Type B pancreatic cell (in vitro differentiated cells): ENCODE measurements around the gene AGPAT3. TPM values are rescaled to one million over a fixed set of nuclear protein-coding genes. Genes with fewer than 3 reads are reported as not detected.

Experiments used
- DNase-seq: peaks from one replicate; pipeline ENCODE4 v3.0.0; 2021; ENCODE audit warnings: mixed read lengths; ENCODE audit not compliant: unreplicated experiment; ENCODE audit errors: extremely low spot score
- H3K27ac Mint-ChIP-seq: 2 replicates; pipeline ENCODE4 v1.8.0; 2021; ENCODE audit warnings: mild to moderate bottlenecking, mixed read lengths
- H3K27me3 Mint-ChIP-seq: 2 replicates; pipeline ENCODE4 v1.8.0; 2021; ENCODE audit warnings: mixed read lengths
- H3K36me3 Mint-ChIP-seq: 2 replicates; pipeline ENCODE4 v1.8.0; 2021; ENCODE audit warnings: mixed read lengths
- H3K4me1 Mint-ChIP-seq: one replicate; pipeline ENCODE4 v1.8.0; 2021; ENCODE audit warnings: mixed read lengths; ENCODE audit not compliant: unreplicated experiment
- H3K4me3 Mint-ChIP-seq: 2 replicates; pipeline ENCODE4 v1.8.0; 2021; ENCODE audit warnings: mild to moderate bottlenecking, mixed read lengths
- H3K9me3 Mint-ChIP-seq: 2 replicates; pipeline ENCODE4 v1.8.0; 2021; ENCODE audit warnings: mixed read lengths
- total RNA-seq: library from RNA; stranded (reverse); gene quantifications from 2 replicates; pipeline ENCODE4 v1.2.1, GENCODE V29; 2021; ENCODE audit warnings: low replicate concordance
- TF ChIP-seq, protein P1 (sequence below): fragments of 200-600 bp; sonication (generic); conservative IDR thresholded peaks from 2 replicates; pipeline ENCODE4 v1.5.0; 2021; ENCODE audit warnings: antibody characterized with exemption, mild to moderate bottlenecking

The AGPAT3 gene
- total RNA-seq, 1 donor from 2014 or later = 59.2 TPM

DNA sequence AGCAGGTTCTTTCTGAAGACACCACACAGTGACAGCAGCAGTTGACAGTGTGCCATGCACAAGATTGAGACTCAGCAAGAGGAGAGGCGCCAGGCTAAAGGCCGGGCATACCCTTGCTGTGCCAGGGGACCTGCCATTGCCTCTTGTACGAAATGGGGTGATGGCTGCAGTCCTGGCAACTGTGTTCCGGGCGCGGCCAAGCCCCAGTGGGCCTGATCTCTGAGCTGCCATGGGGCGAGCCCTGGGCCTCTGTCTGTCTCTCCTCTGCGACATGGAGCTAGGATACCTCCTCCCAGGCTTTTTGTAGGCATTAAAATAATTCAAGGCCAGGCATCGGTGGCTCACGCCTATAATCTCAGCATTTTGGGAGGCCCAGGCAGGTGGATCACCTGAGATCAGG, 137.5 kb downstream of the AGPAT3 start:
- TF ChIP-seq, protein P1, sequence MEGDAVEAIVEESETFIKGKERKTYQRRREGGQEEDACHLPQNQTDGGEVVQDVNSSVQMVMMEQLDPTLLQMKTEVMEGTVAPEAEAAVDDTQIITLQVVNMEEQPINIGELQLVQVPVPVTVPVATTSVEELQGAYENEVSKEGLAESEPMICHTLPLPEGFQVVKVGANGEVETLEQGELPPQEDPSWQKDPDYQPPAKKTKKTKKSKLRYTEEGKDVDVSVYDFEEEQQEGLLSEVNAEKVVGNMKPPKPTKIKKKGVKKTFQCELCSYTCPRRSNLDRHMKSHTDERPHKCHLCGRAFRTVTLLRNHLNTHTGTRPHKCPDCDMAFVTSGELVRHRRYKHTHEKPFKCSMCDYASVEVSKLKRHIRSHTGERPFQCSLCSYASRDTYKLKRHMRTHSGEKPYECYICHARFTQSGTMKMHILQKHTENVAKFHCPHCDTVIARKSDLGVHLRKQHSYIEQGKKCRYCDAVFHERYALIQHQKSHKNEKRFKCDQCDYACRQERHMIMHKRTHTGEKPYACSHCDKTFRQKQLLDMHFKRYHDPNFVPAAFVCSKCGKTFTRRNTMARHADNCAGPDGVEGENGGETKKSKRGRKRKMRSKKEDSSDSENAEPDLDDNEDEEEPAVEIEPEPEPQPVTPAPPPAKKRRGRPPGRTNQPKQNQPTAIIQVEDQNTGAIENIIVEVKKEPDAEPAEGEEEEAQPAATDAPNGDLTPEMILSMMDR = no peak
- Mint-ChIP-seq H3K4me3 (no peak overlapping the region), H3K9me3 (no peaks in the 10 kb centered on the region), H3K4me1 (no peaks in the 10 kb centered on the region), H3K36me3 (no peaks in the 10 kb centered on the region), H3K27me3 (peaks cover 3% of the 10 kb centered on the region), H3K27ac (no peak overlapping the region)
- DNase-seq = no peak

DNA sequence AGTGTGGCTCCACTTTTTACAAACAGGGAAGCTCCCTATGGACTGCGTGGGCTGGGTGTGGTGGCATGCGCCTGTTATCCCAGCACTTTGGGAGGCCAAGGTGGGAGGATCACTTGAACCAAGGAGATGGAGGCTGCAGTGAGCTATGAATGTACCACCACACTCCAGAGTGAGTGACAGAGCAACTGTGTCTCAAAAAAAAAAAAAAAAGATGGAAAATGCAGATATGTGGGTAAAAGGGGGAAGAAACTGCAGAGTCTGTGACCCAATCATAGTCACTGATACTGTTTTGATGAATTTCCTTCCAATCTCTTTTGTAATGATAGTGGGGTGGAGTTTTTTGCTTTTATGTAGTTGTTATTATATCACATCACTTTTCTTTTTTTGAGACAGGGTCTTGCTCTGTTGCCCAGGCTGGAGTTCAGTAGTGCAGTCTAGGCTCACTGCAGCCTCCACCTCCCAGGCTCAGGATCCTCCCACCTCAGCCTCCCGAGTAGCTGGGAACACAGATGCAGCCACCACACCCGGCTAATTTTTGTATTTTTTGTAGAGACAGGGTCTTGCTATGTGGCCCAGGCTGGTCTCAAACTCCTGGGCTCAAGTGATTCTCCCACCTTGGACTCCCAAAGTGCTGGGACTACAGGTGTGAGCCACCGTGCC, 138.4 kb downstream of the AGPAT3 start:
- Mint-ChIP-seq H3K36me3 (no peaks in the 10 kb centered on the region), H3K4me1 (no peaks in the 10 kb centered on the region), H3K9me3 (no peaks in the 10 kb centered on the region), H3K4me3 (no peak overlapping the region), H3K27me3 (peaks cover 3% of the 10 kb centered on the region), H3K27ac (no peak overlapping the region)
- DNase-seq = no peak
- TF ChIP-seq, protein P1 = no peak

DNA sequence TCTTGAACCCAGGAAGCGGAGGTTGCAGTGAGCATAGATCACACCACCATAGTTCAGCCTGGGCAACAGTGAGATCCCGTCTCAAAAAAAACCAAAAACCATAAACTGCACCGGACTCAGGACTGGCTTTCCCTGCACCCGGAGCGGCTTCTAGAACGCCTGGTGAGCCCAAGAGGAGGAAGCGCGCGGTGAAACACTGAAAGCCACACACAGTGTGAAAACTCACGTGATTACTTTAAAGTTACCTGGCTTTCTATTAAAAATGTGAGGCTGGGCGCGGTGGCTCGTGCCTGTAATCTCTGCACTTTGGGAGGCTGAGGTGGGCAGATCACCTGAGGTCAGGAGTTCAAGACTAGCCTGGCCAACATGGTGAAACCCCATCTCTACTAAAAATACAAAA, 140.0 kb downstream of the AGPAT3 start:
- H3K27me3 Mint-ChIP-seq = no peaks in the 10 kb centered on the region
- no peak overlapping the region for H3K27ac Mint-ChIP-seq
- no peaks in the 10 kb centered on the region for H3K36me3 Mint-ChIP-seq

DNA sequence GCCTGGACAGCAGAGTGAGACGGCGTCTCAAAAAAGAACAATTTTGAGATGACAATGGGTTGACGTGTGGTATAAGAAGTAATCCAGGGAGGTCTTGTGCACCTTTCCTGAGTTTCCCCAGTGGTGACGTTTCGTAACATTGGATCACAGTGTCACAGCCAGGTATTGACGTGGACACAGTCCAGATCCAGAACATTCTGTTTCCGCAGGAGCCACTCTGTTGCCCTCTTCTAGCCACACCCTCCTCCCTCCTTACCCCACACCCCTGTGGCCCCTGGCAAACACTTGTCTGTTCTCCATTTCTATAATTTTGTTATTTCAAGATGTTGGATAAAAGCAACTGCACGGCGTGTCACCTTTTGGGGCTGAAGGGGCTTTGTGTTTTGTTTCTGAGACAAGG, 140.6 kb downstream of the AGPAT3 start:
- TF ChIP-seq, protein P1 = no peak
- Mint-ChIP-seq H3K4me3 (no peak overlapping the region), H3K9me3 (no peaks in the 10 kb centered on the region), H3K27ac (no peak overlapping the region), H3K27me3 (no peaks in the 10 kb centered on the region), H3K36me3 (no peaks in the 10 kb centered on the region), H3K4me1 (peaks cover 7% of the 10 kb centered on the region)
- DNase-seq = no peak

More for the DNA sequence above, 140.0 kb downstream of the AGPAT3 start:
- no peak for DNase-seq
- Mint-ChIP-seq H3K9me3 (no peaks in the 10 kb centered on the region), H3K4me1 (peaks cover 2% of the 10 kb centered on the region), H3K4me3 (no peak overlapping the region)
- TF ChIP-seq, protein P1 = no peak

DNA sequence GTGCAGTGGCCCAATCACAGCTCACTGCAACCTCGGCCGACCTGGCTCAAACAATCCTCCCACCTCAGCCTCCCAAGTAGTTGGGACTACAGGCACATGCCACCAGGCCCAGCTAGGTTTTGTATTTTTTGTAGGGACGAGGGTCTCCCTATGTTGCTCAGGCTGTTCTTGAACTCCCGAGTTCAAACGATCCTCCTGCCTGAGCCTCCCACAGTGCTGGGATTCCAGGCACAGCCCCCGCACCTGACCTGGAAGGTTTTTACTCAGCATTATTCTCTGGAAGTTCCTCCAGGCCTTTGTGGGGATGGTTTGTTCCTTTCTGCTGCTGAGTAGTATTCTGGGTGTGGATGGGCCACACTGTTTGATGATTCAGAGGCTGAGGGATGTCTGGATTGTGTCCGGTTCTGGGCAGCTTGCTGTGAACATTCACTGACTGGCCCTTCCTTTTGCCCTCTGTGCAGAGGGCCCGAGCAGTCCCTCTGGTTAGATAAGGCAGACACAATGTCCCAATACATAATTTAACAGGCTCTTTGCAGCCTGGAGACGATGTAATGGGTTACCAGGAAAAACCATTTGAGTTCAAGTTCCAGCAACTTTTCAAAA, 141.1 kb downstream of the AGPAT3 start:
- Mint-ChIP-seq H3K36me3 (no peaks in the 10 kb centered on the region), H3K9me3 (no peaks in the 10 kb centered on the region), H3K27ac (peak overlapping the region; percentile 6), H3K4me3 (no peak overlapping the region), H3K4me1 (peaks cover 10% of the 10 kb centered on the region), H3K27me3 (no peaks in the 10 kb centered on the region)
- TF ChIP-seq, protein P1 = no peak
- no peak for DNase-seq
